ENCODE measurements around the gene IDUA.

The IDUA gene

DNA sequence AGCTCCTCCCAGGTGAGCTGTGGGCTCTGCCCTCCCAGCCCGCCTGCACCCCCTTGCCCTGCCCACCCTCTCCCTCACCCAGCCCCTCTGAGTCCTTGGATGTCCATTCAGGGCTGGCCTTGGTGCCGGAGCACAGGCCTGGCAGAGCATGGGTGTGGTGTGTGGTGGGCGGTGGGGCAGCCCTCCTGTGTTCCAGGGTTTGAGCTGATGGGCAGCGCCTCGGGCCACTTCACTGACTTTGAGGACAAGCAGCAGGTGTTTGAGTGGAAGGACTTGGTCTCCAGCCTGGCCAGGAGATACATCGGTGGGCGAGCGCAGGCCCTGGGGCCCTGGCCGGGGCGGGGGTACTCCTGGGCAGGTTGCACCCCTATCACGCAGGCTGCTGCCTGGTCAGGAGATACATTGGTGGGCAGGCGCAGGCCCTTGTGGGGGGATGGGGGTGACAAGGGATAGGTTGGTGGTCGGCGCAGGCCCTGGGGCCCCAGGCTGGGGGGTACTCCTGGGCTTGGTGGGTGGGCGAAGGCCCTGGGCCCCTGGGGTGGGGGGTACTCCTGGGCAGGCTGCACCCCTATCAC is 13.9 kb downstream of the IDUA start:
- DNase-seq, result no peak

DNA sequence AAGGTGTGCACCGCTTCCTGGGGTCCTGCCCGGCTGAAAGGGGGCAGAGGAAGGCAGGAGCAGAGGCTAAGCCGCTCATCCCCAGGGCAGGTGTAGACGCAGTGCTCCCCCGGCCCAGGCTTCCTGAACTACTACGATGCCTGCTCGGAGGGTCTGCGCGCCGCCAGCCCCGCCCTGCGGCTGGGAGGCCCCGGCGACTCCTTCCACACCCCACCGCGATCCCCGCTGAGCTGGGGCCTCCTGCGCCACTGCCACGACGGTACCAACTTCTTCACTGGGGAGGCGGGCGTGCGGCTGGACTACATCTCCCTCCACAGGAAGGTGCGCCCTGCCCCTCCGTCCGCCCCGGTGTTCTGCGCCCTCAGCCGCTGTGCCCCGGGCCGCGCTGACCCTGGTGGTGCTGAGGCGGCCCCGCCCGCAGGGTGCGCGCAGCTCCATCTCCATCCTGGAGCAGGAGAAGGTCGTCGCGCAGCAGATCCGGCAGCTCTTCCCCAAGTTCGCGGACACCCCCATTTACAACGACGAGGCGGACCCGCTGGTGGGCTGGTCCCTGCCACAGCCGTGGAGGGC is 14.8 kb downstream of the IDUA start:
- DNase-seq, result no peak

DNA sequence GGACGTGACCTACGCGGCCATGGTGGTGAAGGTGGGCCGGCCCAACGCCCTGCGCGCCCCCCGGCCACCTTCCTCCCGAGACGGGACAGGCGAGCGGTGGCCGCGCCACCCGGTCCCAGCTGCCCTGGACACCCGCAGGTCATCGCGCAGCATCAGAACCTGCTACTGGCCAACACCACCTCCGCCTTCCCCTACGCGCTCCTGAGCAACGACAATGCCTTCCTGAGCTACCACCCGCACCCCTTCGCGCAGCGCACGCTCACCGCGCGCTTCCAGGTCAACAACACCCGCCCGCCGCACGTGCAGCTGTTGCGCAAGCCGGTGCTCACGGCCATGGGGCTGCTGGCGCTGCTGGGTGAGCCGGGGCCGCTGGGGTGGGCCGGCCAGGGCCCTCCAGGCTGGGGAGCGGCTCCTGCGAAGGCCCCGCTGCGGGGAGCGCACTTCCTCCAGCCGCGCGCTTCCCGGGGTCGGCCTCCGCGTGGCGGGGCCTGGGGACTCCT is 15.3 kb downstream of the IDUA start:
- DNase-seq, result peak; percentile 62

DNA sequence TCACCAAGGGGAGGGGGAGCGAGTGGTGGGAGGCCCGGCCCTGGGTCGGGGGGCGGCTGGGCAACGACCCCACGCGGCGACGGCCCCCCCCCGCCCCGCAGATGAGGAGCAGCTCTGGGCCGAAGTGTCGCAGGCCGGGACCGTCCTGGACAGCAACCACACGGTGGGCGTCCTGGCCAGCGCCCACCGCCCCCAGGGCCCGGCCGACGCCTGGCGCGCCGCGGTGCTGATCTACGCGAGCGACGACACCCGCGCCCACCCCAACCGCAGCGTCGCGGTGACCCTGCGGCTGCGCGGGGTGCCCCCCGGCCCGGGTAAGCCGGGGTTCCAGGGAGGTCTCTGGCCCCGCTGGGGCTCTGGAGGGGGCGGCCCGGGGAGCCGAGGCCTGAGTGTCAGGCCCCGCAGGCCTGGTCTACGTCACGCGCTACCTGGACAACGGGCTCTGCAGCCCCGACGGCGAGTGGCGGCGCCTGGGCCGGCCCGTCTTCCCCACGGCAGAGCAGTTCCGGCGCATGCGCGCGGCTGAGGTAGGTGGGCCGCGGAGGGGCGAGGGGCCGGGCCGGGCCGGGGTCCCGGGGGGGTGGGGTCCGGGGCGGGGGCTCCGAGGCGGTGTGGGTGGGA is 15.9 kb downstream of the IDUA start:
- peak; percentile 50 for DNase-seq

- no peak for DNase-seq
Observed at GRCh38 chr4:1003271-1004070, 16.6 kb downstream of the IDUA start.

- DNase-seq, result no peak
Observed at GRCh38 chr4:1004071-1004418, 17.2 kb downstream of the IDUA start.

GRCh38 chr4:1004557-1005485 is 18.0 kb downstream of the IDUA start:
- DNase-seq, result no peak

DNA sequence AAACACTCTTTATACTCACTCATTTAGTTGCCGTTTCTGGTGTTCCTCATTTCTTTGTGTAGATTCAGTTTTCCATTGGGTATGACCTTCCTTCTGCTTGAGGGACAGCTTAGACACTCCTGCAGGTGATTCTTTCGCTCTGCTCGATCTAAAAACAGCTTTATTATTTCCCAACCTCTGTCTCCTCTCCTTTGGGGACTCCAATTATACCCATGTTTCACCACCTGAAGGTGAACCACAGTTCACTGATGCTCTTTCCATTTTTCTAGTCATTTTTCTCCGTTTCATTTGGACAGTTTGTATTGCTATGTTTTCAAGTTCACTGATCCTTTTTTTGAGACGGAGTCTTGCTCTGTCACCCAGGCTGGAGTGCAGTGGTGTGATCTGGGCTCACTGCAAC is 20.0 kb downstream of the IDUA start:
- no peak for DNase-seq

DNA sequence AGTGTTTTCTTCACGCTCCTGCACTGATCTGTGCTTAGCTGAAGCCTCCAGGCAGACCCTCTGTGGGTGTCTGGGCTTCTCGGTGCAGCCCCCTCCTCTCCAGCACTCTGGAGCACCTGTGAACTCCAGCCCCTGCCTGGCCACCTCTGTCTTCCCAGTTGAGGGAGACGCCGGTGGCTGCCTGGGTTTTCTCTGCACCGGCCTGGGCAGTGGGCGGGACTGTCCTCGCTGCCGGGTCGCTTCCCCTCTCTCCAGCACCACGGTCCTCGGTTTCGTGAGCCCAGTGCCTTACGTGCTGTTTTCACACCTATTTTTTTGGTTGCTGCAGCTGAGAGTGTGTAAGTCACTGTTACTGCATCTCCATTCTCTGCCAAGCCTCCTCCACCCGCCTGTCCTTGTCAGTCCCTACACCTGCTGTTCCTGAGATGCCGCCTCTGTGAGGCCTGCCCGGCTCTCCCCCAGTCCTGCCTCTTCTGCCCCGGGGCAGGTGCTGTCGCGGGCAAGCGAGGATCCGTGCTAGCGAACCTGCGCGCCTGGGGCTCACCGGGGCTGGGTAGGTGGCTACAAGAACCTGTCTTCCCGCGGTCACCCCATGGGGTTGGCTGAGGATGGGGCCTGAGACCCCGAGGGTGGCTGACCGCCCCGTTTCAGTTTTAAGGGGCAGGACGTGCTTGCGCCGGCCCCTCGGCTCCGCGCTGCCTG is 22.1 kb downstream of the IDUA start:
- peak; percentile 62 for DNase-seq

DNA sequence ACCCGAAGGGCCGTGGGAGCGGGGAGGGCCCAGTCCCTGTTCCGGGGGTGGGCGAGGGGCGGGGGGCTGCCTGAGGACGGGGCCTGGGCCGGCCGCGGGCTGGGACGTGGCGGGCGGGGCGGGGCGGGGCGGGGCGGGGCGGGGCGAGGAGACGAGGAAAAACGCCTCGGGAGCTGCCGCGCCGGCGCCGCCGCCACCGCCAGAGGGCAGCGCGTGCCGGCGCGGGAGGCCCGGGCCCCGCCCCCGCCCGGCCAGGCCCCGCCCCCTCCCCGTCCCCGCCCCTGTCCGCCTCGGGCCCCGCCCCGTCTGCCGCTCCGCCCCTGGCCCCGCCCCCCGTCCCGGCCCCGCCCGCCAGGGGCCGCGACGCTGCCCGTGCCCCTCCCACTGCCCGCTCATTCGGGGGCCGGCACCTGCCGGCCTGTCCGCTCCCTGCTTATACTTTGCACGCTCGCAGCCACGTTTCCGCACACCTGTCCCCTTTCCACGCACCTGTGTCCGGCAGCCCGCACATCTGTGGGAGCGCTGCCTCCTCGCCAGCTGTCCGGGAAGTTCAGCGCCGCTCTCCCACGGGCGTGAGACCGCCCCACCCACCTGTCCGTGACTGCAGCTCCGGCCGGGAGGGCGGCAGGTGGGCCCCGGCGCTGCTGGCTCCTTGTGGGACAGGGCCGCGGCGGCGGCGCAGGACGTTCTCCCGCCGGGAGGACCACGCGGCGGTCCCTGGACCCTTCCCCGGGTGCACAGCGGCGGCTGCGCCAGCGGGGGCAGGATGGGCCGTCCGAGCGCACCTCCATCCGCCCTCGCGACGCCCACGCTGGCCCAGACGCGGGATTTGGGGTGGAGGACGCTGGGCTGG is 22.9 kb downstream of the IDUA start:
- peak; percentile 90 for DNase-seq

- DNase-seq, result peak; percentile 75
Observed at GRCh38 chr4:1010395-1011021, 23.7 kb downstream of the IDUA start.

DNA sequence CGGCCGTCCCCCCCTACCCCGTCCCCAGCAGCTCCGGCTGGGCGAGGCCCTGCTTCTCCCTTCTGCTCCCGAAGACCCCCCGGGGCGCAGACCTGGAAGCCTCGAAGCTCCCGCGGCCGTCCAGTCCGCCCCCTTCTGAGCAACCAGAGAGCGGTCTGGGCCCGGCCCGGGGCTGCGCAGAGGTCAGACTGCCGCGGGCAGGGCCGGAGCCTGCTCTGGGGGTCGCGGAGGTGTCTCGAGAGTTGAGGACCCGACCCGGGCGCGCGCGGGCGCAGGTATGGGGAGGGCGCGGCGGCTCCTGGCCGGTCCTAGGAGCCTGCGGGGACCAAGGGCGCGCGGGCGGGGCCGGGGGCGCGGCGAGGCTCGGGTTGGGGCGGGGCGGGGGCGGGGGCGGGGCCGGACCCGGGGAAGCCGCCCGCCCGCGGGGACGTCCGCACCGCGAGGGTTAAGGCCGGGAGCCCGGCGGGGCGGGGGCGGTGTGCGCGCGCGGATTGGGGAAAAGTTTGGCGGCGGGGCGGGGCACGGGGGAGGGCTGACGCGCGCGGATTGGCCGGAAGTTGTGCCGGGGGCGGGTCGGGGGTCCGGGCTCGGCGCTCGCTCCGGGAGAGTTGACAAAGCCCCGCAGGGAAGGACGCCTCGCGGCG is 24.3 kb downstream of the IDUA start, which contains the start of gene FGFRL1:
TSS of gene FGFRL1 (plus strand) at position 605 of the 644 bp plus-strand sequence. CDS start 860 bp downstream, outside the sequence.
- peak; percentile 83 for DNase-seq

DNA sequence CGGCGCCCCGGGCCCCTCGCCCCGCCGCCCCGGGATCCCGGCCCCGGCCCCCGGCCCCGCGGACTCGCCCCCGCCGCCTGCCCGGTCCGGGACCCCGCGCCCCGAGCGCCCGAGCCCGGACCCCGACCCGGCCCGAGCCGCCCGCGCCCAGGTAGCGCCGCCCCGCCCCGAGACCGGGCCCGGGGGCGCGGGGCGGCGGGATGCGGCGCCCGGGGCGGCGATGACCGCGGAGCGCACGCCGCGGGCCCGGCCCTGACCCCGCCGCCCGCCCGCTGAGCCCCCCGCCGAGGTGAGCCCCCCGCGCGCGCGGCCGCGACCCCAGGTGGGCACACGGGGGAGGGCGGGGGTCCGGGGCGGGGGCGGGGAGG is 24.8 kb downstream of the IDUA start:
- DNase-seq, result no peak

DNA sequence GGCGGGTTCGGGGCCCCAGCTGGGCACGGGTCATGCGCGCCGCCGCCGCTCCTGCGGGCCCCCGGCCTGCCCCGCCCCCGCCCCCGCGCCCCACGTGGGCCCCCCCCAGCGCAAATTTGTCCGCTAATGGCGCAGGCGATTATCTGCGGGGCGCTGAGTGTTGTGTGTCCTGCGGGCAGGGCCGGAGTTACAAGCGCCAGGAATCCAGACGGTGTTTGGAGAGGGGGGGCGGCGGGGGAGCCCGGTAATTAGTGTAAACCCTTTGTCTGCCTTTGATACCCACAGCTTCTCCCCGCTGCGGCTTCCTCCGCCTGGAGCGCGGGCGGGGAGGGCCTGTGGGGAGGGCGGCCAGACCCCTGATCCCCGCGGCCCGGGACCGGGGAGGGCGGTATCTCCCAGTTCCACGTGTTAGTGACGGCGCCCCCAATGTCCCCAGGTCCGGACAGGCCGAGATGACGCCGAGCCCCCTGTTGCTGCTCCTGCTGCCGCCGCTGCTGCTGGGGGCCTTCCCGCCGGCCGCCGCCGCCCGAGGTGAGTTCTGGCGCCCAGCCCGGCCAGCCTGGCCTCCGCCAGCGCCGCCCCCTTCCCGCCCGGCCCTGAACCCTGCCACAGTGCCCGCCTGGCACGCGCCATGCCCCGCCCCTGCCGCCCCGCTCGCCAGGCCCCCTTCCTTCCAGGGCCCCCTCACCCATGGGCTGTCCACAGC is 25.3 kb downstream of the IDUA start:
- peak; percentile 65 for DNase-seq

GRCh38 chr4:1013225-1014073 is 26.6 kb downstream of the IDUA start:
- no peak for DNase-seq

DNA sequence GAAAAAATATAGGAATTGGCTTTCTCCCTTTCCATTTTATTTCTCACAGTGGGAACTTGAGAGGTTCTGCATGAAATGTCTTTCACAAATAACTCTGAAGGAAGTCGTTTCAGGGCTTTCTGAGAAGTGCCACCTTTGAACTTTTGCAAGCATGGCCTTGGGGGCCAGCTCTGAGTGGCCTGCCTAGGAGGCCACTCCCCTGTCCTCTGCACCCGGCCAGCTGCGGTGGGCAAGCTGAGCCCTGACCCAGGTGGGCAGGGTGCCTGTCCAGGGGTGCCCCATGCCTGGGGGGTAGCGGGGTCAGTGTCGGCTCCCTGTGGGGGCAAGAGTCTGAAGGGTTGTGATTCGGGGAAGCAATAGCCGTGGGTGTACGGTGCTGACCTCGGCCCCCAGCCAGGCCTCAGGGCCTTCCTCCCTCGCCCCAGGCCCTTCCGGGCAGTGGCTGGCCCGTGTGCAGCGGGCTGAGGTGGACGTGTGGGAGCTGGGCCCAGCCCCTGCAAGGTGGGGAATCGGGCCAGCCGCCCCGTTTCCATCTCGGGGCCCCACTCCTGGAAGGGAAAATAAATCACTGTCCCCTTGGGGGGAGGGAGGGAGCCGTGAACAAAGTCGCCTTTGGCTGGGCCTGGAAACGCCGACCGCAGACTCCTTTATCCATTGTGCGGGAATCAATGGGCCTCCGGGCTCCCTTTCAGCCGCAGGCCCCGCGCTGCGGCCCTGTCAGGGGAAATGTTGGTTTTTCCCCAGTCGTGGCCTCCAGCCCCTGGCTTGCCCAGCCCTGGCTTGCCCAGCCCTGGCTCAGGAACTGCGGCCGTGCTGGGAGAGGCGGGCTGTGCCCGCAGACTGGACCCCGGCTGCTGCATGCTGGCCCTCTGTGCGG is 27.7 kb downstream of the IDUA start:
- DNase-seq, result peak; percentile 64

- no peak for DNase-seq
Observed at GRCh38 chr4:1015179-1015578, 28.3 kb downstream of the IDUA start.
